G401 (cell line): ENCODE data around the gene SLC26A1. TPM values are rescaled to one million over a fixed set of nuclear protein-coding genes. Genes with fewer than 3 reads are reported as not detected.
"Not testable (repeated sequence)": the region's sequence is repeated elsewhere in the genome, so short reads cannot be mapped to it uniquely, and the experiment has no call there.

Source experiments
- DNase-seq: peaks from one replicate; pipeline ENCODE4 v3.0.0-alpha.2; 2015; ENCODE audit warnings: low spot score
- in situ Hi-C: cut with HindIII; loops from 2 replicates; pipeline ENCODE4 v1.10.0; 2016; ENCODE audit warnings: low sequenced_read_pairs, mixed read lengths
- total RNA-seq: library from RNA; depleted of rRNA; stranded (reverse); fragments of >200 nt; shearing (Covaris generic); gene quantifications from 2 replicates; pipeline ENCODE4 v1.2.3, GENCODE V29; 2014; rRNA removed

The SLC26A1 gene
- total RNA-seq, 1 experiment from 2014 or later = 0.85 TPM

DNA sequence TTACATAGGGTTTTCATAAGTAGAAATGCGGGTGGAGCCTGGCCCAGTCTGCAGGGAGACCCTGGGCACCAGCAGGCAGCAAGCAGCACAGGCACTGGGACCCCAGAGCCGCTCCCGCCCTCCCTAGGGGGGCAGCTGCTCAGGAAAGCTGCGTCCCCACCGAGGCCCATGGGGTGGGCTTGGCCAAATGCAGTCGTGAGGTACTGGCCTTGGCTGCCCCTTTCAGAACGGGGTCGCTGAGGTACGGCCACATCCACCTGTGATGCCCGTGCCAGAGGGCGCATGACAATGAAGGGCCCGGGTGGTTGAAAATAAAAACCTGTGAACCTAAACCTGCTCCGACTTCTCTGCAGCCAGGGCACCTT, 44.3 kb downstream of the SLC26A1 start:
- DNase-seq = no peak
- in situ Hi-C loops = no loop called here

DNA sequence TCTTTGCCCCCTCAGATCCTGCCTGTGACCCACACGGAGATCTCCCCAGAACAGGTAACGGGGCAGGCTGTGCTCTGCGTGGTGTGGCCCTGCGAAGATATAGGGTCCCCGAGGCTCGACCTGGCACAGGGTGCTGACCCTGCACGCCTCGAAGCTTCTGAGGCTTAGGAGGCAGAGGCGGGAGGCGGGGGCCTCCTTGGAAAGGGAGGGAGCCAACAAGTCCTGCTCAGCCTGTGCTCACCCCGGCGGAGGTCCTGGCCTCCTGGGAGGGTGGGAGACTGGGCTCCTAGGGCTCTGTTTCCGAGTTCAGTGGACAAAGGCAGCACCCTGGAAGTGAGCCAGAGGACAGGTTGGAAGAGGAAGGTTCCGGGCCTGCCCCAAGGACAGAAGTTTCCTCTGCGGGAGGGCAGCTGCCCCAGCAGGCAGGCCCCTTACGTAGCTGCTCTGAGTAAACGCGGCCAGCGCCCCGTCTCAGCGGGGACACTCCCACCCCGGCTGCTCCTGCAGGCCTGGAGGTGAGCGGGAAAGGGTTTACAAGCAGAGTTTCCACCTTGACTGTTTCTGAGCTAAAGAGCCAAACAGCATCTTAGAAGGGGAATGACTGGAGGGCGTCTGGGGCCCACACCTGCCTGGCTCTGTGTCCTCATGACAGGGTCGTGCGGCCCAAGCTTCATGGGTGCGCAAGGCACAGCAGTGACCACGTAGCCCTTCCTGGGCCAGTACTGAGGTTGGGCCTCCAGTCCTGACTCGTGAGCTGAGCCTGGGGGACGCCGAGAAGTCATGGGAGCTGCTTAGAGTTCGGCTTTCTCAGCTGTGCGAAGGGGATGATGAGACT, 44.9 kb downstream of the SLC26A1 start:
- in situ Hi-C loops = no loop called here
- peak; percentile 76 for DNase-seq

DNA sequence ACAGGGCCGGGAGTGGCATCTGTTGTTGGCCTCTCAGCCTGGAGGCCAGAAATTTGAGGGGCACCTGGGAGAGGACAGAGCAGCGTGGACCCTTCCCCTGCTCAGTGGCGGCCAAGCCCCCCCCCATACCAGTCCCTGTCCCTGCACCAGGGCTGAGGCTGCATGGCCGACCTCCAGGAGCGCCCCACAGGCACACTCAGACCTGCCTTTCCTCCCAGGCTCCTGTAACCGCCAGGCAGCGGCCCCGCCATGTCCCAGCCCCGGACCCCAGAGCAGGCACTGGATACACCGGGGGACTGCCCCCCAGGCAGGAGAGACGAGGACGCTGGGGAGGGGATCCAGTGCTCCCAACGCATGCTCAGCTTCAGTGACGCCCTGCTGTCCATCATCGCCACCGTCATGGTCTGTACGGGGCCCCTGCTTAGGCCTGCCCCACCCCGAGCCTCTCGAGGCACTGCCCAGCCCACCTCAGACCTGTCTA, 45.7 kb downstream of the SLC26A1 start:
- in situ Hi-C loops = no loop called here
- DNase-seq = no peak

DNA sequence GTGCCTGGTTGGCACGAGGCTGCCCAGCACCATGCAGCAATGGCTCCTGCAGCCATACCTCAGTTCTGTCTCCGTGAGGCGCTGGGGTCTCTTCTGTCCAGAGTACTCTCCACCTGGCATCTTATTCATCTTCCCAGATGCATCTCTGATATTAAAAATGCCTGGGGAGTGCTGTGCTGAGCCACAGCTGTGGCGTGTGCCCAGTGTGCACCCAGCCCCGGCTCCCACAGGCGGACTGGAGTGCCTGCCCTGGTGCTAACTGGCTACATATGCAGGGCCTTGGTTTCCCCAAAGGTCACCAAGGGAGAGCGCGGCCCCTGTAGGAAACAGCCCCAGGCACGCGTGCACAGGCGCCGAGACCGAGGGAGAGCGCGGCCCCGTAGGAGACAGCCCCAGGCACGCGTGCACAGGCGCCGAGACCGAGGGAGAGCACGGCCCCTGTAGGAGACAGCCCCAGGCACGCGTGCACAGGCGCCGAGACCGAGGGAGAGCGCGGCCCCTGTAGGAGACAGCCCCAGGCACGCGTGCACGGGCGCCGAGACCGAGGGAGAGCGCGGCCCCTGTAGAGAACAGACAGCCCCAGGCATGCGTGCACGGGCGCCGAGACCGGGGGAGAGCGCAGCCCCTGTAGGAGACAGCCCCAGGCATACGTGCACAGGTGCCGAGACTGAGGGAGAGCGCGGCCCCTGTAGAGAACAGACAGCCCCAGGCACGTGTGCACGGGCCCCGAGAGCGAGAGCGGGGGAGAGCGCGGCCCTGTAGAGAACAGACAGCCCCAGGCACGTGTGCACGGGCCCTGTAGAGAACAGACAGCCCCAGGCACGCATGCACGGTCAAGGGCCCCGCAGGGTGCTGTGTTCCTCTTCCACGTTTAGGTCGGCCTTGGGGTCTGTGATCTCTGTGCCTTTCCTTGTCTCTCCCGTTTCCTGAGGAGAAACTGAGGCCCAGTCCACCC, 46.4 kb downstream of the SLC26A1 start:
- in situ Hi-C loops = no loop called here
- no peak for DNase-seq

DNA sequence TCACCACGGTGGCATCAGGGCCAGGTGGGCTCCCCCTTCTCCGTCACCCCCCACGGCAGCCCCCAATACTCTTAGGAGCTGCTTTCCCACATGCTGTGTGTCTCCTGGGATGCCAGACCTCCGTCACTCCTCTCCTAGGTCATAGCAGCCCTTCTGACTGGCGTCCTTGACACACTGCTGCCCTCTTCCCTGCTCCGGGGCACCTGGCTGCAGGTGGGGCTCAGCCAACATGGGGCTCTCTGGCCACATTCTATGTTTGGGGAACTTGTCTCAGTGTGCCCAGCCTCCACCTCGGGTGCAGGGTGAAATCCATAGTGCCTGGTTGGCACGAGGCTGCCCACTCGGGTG, 47.1 kb downstream of the SLC26A1 start:
- in situ Hi-C loops = no loop called here
- DNase-seq = no peak

DNA sequence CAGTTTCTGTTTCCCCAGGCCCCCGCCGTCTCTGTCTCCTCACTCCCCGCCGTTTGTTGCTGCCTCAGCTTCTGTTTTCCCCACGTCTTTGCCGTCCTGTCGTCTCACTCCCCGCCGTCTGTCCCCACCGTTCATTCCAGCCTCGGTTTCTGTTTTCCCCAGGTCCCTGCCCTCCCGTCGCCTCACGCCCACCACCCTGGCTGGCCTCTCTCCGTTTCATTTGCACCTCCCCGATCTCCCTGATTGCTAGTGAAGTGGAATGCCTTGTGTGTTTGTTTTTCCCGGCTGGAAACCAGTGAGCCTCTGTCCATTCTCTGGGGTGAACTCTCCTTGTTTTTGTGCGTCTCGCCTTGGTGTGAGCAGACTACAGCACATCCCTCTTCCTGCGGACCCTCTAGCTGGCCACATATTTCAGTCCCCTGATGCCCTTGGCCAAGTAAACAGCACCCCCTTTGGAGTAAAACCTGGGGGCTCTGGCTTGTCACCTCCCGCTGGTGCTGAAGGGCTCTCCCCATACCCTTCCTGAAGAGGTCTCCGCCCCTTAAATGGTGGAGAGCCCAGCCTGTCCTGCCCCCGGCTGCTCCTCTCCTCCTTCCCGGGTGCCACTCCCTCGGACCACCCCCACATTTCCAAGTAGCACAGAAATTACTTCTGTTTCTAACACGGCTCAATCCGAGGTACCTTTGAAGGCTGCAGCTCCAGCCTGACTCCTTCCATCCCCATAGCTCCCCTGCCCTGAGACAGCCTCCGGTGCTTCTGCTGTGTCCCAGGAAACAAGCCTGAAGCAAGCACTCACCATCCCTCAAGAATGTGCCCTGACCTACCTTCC, 47.7 kb downstream of the SLC26A1 start:
- in situ Hi-C loops = no loop called here
- no peak for DNase-seq

DNA sequence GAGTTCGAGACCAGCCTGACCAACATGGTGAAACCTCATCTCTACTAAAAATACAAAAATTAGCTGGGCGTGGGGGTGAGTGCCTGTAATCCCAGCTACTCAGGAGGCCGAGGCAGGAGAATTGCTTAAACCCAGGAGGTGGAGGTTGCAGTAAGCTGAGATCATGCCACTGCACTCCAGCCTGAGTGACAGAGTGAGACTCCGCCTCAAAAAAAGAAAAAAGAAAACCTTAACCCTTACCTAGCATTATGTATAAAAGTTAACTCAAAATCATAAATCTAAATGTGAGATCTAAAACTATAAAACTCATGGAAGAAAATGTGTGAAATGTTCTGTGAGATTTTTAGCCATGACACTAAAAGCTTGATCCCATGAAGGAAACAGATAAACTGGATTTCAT, 53.7 kb downstream of the SLC26A1 start:
- DNase-seq, in situ Hi-C loops: not testable (repeated sequence)

Other genes starting within 250 kb of the SLC26A1 start
- gene CPLX1, start 167.3 kb downstream of the SLC26A1 start, total RNA-seq = 1.8 and 4.7 TPM in 2 replicates
- gene GAK, start 61.1 kb downstream of the SLC26A1 start, total RNA-seq = 91.4 and 91.5 TPM in 2 replicates
- gene TMEM175, start 60.9 kb downstream of the SLC26A1 start, total RNA-seq = 7.0 and 21.4 TPM in 2 replicates
- gene DGKQ, start 19.8 kb downstream of the SLC26A1 start, total RNA-seq = 11.0 and 12.9 TPM in 2 replicates
- gene IDUA, start 6.4 kb downstream of the SLC26A1 start, total RNA-seq = 3.0 and 3.8 TPM in 2 replicates
- 23.9 and 28.5 TPM in 2 replicates for gene FGFRL1, start 18.2 kb upstream of the SLC26A1 start, total RNA-seq
- gene RNF212, start 120.2 kb upstream of the SLC26A1 start, total RNA-seq = not detected in 2 replicates
- gene SPON2, start 179.2 kb upstream of the SLC26A1 start, total RNA-seq = 3.2 TPM in 1 of 2 replicates, not detected in the other